ENCODE data around the gene HSD11B1. TPM values are rescaled to one million over a fixed set of nuclear protein-coding genes. Genes with fewer than 3 reads are reported as not detected.

Gene HSD11B1
- polyA plus RNA-seq, 3 donors from 2014 or later = not detected

DNA sequence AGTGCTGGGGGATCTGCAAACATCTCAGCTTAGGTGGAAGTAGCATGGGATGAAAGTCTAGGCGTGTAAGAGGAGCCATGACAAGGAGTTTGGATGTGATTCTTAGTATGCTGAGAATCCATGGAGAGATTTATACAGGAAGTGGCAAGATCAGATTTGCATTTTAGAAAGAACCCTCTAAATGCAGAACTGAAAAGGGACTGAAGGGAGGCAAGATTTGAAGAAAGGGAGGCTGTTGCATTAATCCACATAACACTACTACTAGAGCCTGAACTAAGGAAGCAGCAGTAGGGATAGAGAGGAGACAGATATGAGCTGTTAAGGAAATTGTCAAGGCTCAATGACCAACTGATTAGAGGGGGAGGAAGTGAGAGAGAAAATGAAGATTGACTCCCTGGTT is 69.9 kb downstream of the HSD11B1 start:
- Mint-ChIP-seq H3K36me3 (peaks cover 21 to 56% (median 39%) of the 10 kb centered on the region in 3 donors), H3K4me3 (no peak overlapping the region), H3K9me3 (no peaks in the 10 kb centered on the region), H3K27ac (peak overlapping the region in 4 of 6 donors; percentile 58 to 89 (median 73)), H3K4me1 (peaks cover 13 to 25% of the 10 kb centered on the region in 2 donors), H3K27me3 (ENCODE audit: low read depth in 3 of 3) (peaks cover 0 to under 1% (median 0%) of the 10 kb centered on the region in 3 donors)
- no peak for DNase-seq

DNA sequence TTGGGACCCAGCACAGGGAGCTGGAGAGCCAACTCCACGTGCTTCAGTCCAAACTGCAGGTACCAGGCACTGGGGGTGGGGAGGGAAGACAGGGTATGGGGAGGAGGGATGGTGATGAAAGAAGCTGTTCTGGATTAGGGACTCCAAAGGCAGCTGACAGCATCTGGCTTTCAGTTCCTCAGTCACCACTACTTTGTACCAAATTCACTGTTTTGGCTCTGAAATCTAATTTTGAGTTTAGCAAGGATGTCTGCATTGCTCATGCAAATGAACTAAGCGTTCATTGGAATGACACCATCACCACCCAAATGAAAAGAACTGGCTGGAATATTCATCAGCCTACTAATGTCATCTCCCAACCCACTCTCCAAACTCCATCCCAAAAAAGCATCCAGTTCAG is 71.0 kb downstream of the HSD11B1 start:
- no peaks in the 10 kb centered on the region for H3K27me3 Mint-ChIP-seq (ENCODE audit: low read depth in 3 of 3)
- H3K9me3 Mint-ChIP-seq = no peaks in the 10 kb centered on the region
- peak overlapping the region in 5 of 6 donors; percentile 33 to 89 (median 64) for H3K27ac Mint-ChIP-seq
- H3K4me3 Mint-ChIP-seq = no peak overlapping the region
- peaks cover 17 to 27% of the 10 kb centered on the region in 2 donors for H3K4me1 Mint-ChIP-seq
- no peak for DNase-seq
- H3K36me3 Mint-ChIP-seq = peaks cover 26 to 61% (median 42%) of the 10 kb centered on the region in 3 donors

DNA sequence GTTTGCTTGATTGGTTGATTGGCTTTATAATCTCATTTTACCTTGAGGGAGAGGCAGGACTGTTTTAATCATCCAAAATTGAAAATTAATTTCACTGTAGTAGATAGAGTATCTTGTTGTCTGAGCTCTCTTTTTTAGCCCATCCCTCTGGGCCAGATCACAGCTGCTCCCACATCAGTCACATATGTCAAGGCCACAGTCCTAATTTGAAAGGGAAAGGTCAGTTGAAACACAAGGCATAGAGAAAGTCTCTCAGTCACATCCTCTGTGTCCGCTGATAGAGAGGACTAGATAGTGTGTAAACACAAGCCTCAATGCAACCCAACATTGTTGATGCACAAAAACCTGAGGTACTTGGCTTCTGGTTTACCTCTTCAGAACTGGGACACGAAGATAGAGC is 72.9 kb downstream of the HSD11B1 start:
- Mint-ChIP-seq H3K4me3 (no peak overlapping the region), H3K4me1 (peaks cover 19 to 29% of the 10 kb centered on the region in 2 donors), H3K27ac (peak overlapping the region in 5 of 6 donors; percentile 41 to 86 (median 72)), H3K27me3 (ENCODE audit: low read depth in 3 of 3) (no peaks in the 10 kb centered on the region), H3K9me3 (no peaks in the 10 kb centered on the region), H3K36me3 (peaks cover 32 to 73% (median 53%) of the 10 kb centered on the region in 3 donors)
- DNase-seq = no peak

DNA sequence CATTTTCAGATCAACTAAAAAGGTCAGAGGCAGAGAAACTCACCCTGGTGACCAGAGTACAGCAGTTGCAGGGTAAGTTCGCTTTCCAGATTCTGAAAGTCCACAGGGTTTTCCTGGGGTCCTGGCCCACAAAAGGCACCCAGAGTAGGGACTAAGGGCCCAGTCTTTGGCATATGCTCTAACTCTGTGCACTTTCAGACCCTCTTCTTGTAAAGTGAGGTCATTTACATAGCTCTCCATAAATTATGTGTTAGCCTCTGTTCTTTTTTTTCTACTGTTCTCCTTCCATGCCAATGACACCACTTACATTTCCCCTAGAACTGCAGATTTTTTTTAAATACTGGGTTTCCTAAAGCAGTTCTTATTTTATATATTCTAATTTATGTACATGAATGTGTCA is 73.5 kb downstream of the HSD11B1 start:
- Mint-ChIP-seq H3K4me3 (no peak overlapping the region), H3K27me3 (ENCODE audit: low read depth in 3 of 3) (no peaks in the 10 kb centered on the region), H3K36me3 (peaks cover 30 to 72% (median 49%) of the 10 kb centered on the region in 3 donors), H3K9me3 (no peaks in the 10 kb centered on the region), H3K4me1 (peaks cover 25 to 33% of the 10 kb centered on the region in 2 donors), H3K27ac (peak overlapping the region in 5 of 6 donors; percentile 41 to 86 (median 72))
- DNase-seq = no peak

DNA sequence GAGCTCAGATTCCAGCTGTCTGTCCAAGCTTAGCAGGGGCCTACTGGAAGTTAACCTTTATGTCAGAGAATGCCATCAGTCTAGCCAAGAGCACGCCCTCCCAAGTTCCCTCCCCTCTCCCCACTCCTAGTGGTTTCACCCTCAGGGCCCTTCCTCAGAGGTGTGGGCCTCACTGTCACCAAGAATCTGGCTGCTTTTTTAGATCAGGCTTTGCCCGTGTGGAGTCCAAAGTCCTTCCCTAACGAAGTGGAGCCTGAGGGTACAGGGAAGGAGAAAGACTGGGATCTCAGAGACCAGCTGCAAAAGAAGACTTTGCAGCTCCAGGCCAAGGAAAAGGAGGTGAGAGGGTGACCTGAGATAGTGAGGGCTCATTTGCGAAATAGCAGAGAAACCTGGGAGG is 75.6 kb downstream of the HSD11B1 start:
- H3K9me3 Mint-ChIP-seq = no peaks in the 10 kb centered on the region
- no peak overlapping the region for H3K4me3 Mint-ChIP-seq
- DNase-seq = no peak
- H3K27me3 Mint-ChIP-seq (ENCODE audit: low read depth in 3 of 3) = peaks cover 5 to 12% (median 11%) of the 10 kb centered on the region in 3 donors
- H3K4me1 Mint-ChIP-seq = peaks cover 37 to 45% of the 10 kb centered on the region in 2 donors
- peaks cover 30 to 54% (median 31%) of the 10 kb centered on the region in 3 donors for H3K36me3 Mint-ChIP-seq
- peak overlapping the region in 5 of 6 donors; percentile 53 to 82 (median 72) for H3K27ac Mint-ChIP-seq

DNA sequence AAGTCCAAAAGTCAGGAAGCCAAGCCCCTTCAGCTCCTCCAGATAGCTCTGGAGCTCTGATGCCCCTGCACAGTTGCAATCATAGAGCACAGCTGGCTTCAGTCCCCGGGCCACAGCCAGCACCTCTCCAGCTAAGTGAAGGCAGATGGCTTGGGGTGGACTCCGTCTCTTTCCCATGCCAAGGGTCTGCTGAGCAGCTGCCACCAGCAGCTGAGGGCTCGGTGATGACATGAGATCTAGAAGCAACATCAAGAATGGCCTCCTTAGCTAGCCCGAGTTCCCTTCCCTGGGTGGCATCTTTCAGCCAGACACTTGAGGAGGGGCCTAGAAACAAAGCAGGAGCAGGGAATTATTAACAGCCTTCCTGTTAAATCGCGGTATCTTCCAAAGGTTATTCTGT is 78.7 kb downstream of the HSD11B1 start:
- DNase-seq = no peak
- H3K36me3 Mint-ChIP-seq = peaks cover 22 to 41% (median 24%) of the 10 kb centered on the region in 3 donors
- peak overlapping the region; percentile 29 to 98 (median 89) for H3K4me3 Mint-ChIP-seq
- H3K9me3 Mint-ChIP-seq = no peaks in the 10 kb centered on the region
- H3K27ac Mint-ChIP-seq = peak overlapping the region; percentile 95 to 100 (median 96)
- peaks cover 38 to 47% of the 10 kb centered on the region in 2 donors for H3K4me1 Mint-ChIP-seq
- H3K27me3 Mint-ChIP-seq (ENCODE audit: low read depth in 3 of 3) = peaks cover 9 to 12% (median 11%) of the 10 kb centered on the region in 3 donors

Other genes with a start within 250 kb of the HSD11B1 start
- gene CAMK1G, start 121.1 kb upstream of the HSD11B1 start, polyA plus RNA-seq = not detected
- 1 to 10 TPM in 1 of 3 donors, under 1 TPM in 1, not detected in 1; 0.58 to 1.6 TPM for gene LAMB3, start 52.4 kb upstream of the HSD11B1 start, polyA plus RNA-seq
- gene G0S2, start 29.4 kb upstream of the HSD11B1 start, polyA plus RNA-seq = 1 to 10 TPM in 1 of 3 donors, under 1 TPM in 1, not detected in 1; 0.59 to 3.1 TPM
- gene TRAF3IP3, start 51.2 kb downstream of the HSD11B1 start, polyA plus RNA-seq = 100 to 1,000 TPM; 232 to 341 (median 287) TPM
- gene C1orf74, start 79.7 kb downstream of the HSD11B1 start, polyA plus RNA-seq = under 1 TPM in 2 of 3 donors, not detected in 1; 0.18 to 0.84 TPM
- gene IRF6, start 101.3 kb downstream of the HSD11B1 start, polyA plus RNA-seq = 1 to 10 TPM in 2 of 3 donors, not detected in 1; 5.2 TPM
- 1 to 10 TPM; 2.6 to 3.7 (median 3.2) TPM for gene UTP25, start 123.1 kb downstream of the HSD11B1 start, polyA plus RNA-seq
- not detected for gene SYT14, start 233.4 kb downstream of the HSD11B1 start, polyA plus RNA-seq